BE2C (cell line): Measurements from ENCODE around the gene NOTCH4.

Experiments used
- DNase-seq: peaks from one replicate; pipeline ENCODE4 v3.0.0-alpha.2; 2020
- H3K27me3 ChIP-seq: fragments of 250-450 bp; sonication (Bioruptor Pico); 2 replicates; pipeline ENCODE4 v1.5.1; 2020; ENCODE audit warnings: mild to moderate bottlenecking
- H3K36me3 ChIP-seq: fragments of 250-450 bp; sonication (Bioruptor Pico); 2 replicates; pipeline ENCODE4 v1.5.1; 2020; ENCODE audit warnings: mild to moderate bottlenecking
- H3K4me1 ChIP-seq: fragments of 250-450 bp; sonication (Bioruptor Pico); 2 replicates; pipeline ENCODE4 v1.5.1; 2020
- H3K4me3 ChIP-seq: 2 replicates; pipeline ENCODE4 v1.5.1; 2011; ENCODE audit warnings: low read depth, low read length
- H3K9me3 ChIP-seq: fragments of 250-450 bp; sonication (Bioruptor Pico); 2 replicates; pipeline ENCODE4 v1.5.1; 2020
- TF ChIP-seq, protein P1 (sequence below): IDR thresholded peaks from 2 replicates; pipeline ENCODE4 v1.5.1; 2012; ENCODE audit warnings: mild to moderate bottlenecking, low read depth, low read length

NOTCH4 gene

DNA sequence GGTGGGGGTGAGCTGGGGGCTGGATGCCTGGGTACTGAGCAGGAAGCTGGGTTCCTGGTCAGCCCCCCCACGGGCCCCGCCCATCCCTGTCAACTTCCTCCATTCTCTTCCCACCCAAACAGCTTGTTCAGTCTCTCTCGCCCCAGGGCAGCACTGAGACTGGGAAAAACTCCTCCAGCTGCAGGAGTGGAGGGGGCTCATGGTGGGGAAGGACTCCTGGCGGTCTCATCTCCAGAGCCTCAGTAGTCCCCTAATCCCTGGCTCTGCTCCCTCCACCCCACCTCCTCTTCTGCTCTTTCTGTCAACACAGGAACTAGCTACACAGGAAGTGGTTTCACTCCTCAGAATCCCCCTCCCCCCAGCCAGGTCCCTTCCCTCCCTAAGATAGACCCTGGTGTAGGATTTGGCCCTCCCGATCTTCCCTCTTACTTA, 31.2 kb downstream of the NOTCH4 start, which contains the start of gene GPSM3:
GPSM3 (minus strand) TSS at position 36 of the 432 bp plus-strand sequence. CDS start 130 bp downstream, outside the sequence.
- H3K4me3 ChIP-seq, result no peak within 1 kb of the TSS
- peaks cover 2% of the 10 kb centered on the region; the same call in 1 of the 2 replicates for H3K4me1 ChIP-seq
- H3K27me3 ChIP-seq, result no peaks in the 10 kb centered on the region
- TF ChIP-seq, protein P1, sequence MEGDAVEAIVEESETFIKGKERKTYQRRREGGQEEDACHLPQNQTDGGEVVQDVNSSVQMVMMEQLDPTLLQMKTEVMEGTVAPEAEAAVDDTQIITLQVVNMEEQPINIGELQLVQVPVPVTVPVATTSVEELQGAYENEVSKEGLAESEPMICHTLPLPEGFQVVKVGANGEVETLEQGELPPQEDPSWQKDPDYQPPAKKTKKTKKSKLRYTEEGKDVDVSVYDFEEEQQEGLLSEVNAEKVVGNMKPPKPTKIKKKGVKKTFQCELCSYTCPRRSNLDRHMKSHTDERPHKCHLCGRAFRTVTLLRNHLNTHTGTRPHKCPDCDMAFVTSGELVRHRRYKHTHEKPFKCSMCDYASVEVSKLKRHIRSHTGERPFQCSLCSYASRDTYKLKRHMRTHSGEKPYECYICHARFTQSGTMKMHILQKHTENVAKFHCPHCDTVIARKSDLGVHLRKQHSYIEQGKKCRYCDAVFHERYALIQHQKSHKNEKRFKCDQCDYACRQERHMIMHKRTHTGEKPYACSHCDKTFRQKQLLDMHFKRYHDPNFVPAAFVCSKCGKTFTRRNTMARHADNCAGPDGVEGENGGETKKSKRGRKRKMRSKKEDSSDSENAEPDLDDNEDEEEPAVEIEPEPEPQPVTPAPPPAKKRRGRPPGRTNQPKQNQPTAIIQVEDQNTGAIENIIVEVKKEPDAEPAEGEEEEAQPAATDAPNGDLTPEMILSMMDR, result no peak
- H3K9me3 ChIP-seq, result no peaks in the 10 kb centered on the region
- H3K36me3 ChIP-seq, result peaks cover 4% of the 10 kb centered on the region
- no peak for DNase-seq

DNA sequence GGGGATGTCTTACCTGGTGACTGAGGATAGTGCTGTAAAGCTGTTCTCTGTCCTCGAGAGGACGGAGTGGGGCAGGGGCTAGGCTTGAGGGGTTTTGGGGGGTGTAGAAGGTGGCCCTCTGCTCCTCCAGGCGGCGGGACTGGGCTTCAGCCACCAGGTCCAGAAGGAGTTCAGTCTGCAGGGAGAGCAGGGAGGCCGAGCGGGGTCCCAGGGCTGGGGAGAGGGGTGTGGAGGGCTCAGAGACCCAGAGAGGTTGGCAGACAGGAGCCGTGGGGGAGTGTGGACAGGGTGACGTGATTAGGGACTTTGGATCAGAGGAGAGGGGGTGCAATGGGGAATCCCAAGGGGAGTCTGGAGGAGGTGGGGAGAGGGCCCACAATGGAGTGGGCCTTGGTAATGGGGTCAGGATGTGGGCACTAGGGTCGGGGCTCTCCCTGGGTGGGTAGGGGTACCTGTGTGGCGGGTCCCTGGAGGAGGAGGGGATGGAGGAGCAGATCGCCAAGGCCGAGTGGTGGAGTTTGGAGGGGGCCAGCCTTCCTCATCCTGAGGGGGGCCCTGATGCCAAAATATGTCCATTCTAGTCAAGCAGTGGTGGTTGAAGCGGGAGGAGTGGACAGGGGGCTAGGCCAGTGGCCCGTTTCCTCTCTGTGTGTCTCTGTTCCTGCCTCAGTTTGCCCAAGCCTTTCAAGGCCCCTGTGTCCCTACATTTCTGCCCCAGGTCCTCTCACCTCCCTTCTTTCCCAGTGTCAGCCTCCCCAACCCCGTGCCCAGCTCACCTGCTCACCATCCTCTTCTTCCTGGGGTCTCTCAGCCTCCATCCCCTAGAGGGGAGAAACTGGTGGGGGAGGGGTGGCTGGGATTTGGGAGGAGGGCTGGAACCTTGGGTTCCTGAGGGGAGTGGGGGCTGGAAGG, 31.9 kb downstream of the NOTCH4 start:
- no peaks in the 10 kb centered on the region for H3K9me3 ChIP-seq
- TF ChIP-seq, protein P1, result no peak
- no peak overlapping the region for H3K4me3 ChIP-seq
- peaks cover 11% of the 10 kb centered on the region for H3K36me3 ChIP-seq
- no peaks in the 10 kb centered on the region for H3K27me3 ChIP-seq
- H3K4me1 ChIP-seq, result peaks cover 2% of the 10 kb centered on the region; the same call in 1 of the 2 replicates
- DNase-seq, result no peak

DNA sequence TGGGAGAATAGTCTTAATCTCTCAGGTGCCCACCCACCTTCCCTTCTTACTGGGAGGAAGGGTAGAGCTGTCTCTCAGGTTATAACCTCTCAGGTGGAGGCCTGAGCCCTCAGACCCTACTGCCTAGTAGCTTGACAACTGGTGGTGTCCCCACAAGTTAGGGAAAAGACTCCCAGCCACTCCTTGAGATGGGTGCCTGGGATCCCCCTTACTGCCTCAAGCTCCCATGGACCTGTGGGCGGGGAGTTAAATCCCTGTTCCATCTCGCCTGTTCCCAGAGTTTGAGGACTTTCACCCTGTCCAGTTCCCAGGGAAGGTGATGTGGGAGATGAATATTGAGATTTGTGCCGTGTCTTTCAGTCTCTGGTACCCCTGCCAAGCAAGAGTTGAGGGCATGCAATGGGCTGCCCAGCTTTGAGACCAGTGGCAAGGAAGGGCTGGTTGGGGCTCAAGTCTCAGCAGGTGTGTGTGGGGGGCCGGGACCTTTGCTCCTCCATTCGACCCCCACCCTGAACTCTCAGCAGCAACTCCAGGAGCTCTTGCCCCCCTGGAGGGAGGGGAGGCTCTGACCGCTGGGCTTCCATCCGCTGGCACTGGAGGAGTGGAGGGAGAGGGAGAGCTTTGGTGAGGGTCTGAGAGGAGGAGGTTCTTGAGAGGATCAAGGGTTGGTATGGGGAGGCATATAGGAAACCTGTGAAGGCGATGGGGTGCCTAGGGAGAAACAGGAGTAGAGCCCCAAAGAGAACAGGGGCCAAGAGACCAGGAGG, 32.8 kb downstream of the NOTCH4 start:
- peaks cover 2% of the 10 kb centered on the region; the same call in 1 of the 2 replicates for H3K4me1 ChIP-seq
- TF ChIP-seq, protein P1, result no peak
- no peaks in the 10 kb centered on the region for H3K9me3 ChIP-seq
- H3K4me3 ChIP-seq, result no peak overlapping the region
- H3K36me3 ChIP-seq, result peaks cover 14% of the 10 kb centered on the region
- no peaks in the 10 kb centered on the region for H3K27me3 ChIP-seq
- no peak for DNase-seq

DNA sequence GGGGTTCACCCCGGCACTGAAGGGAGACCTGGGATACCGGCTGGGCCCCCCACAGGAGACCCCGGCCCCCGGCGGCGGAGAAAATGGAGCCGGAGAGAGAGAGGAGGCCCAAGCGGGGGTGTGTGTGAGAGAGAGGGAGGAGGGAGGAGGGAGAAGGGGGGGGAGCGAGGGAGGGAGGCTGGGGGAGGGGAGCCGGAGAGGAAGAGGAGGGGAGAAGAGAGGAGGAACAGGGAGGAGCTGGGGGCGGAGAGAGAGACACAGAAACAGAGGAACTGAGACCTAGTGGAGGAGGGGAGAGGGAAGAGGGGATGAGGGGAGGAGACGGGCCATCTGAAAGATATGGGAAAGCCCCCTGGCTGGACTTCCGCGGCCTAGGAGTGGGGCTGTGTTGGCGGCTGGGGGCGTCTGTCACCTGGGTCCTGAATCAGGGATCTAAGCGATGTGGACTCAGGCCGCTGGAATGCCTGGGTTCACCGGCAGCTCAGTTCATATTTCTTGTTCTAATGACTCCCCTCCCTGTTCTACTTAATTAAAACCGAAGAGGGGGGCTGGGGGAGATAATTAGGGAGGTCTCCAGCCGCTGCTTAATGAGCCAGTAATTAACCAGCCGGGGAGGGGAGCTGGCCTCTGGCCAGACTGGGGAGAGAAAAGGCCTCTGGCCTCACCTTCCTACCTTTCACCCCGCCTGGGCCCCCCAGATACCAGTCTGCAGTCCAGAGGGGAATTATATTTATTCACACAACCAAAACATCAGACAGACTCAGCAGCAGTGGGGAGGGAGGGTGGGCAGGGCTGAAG, 33.6 kb downstream of the NOTCH4 start, which contains the start of gene PBX2:
PBX2 (minus strand) TSS at position 149 of the 798 bp plus-strand sequence. CDS start 287 bp downstream, outside the sequence.
- peaks cover 2% of the 10 kb centered on the region; the same call in 1 of the 2 replicates for H3K4me1 ChIP-seq
- DNase-seq, result peak; percentile 85
- no peaks in the 10 kb centered on the region for H3K9me3 ChIP-seq
- H3K27me3 ChIP-seq, result no peaks in the 10 kb centered on the region
- TF ChIP-seq, protein P1, result no peak
- peak within 1 kb of the TSS; percentile 66 for H3K4me3 ChIP-seq
- H3K36me3 ChIP-seq, result peaks cover 14% of the 10 kb centered on the region

DNA sequence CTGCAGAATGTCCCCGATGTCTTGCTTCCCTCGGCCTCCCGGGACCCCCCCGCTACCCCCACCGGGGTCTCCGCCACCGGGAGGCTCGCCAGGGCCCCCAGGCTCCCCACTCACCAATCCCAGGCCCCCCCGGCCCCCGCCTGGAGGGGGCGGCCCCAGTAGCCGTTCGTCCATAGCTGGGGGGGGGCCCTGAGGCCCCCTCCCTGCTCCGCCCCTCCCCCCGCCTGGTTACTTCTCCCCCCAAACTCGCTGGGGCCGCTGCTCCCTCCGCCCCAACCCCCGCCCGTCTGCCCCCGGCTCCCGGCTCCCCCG, 34.2 kb downstream of the NOTCH4 start:
- Histone ChIP-seq H3K4me3 (peak overlapping the region; percentile 66), H3K27me3 (no peaks in the 10 kb centered on the region), H3K4me1 (no peaks in the 10 kb centered on the region; the same call in 1 of the 2 replicates), H3K9me3 (no peaks in the 10 kb centered on the region), H3K36me3 (peaks cover 14% of the 10 kb centered on the region)
- TF ChIP-seq, protein P1, result no peak
- no peak for DNase-seq
